ENCODE data around the gene THUMPD2. TPM values are rescaled to one million over a fixed set of nuclear protein-coding genes. Genes with fewer than 3 reads are reported as not detected.

THUMPD2 gene
- total RNA-seq, 4 donors from 2014 or later, result 3.8 to 25.1 (median 15.8) TPM

- DNase-seq, result no peak
- H3K36me3 ChIP-seq, result no peaks in the 10 kb centered on the region
- H3K4me1 ChIP-seq, result no peaks in the 10 kb centered on the region
- TF ChIP-seq POLR2A (IDR thresholded peaks at IDR 0.05), result no peak
- no peak for TF ChIP-seq CTCF (IDR thresholded peaks at IDR 0.05)
- H3K9me3 ChIP-seq, result no peaks in the 10 kb centered on the region
- no peak overlapping the region for H3K27ac ChIP-seq
- intact Hi-C loops (cut with DNase I; ENCODE audit: low total_unique reads), result no loop called here
- H3K27me3 ChIP-seq, result no peaks in the 10 kb centered on the region
- no peak overlapping the region for H3K4me3 ChIP-seq
Measured at GRCh38 chr2:39717067-39717466, 62.0 kb downstream of the THUMPD2 start.

DNA sequence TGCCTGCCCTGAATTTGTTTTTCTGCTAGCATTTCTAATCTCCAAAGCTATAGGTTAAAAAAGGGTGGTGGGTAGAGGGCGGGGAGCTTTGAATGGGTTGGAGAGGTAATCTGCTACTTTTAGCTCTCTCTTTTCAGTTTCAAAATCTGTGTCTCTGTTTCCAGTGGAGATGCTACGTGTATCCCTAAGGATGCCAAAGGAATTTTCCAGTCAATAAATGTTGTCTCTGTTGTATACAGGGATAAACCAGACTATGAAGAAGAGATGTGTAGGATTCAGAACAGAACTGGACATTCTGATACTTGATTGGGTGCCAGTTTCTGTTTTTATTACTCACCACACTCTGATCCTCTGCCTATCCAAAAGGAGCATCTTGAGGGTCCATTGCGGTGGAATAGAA is 63.2 kb downstream of the THUMPD2 start:
- TF ChIP-seq POLR2A (IDR thresholded peaks at IDR 0.05) (no peak), CTCF (IDR thresholded peaks at IDR 0.05) (no peak)
- Histone ChIP-seq H3K27ac (no peak overlapping the region), H3K36me3 (no peaks in the 10 kb centered on the region), H3K4me1 (no peaks in the 10 kb centered on the region), H3K9me3 (no peaks in the 10 kb centered on the region), H3K27me3 (no peaks in the 10 kb centered on the region), H3K4me3 (no peak overlapping the region)
- no peak for DNase-seq
- intact Hi-C loops (cut with DNase I; ENCODE audit: low total_unique reads), result no loop called here

- intact Hi-C loops (cut with DNase I; ENCODE audit: low total_unique reads), result no loop called here
- TF ChIP-seq POLR2A (IDR thresholded peaks at IDR 0.05) (no peak), CTCF (IDR thresholded peaks at IDR 0.05) (no peak)
- H3K27me3 ChIP-seq, result no peaks in the 10 kb centered on the region
- no peak for DNase-seq
- no peaks in the 10 kb centered on the region for H3K36me3 ChIP-seq
- H3K4me3 ChIP-seq, result no peak overlapping the region
- H3K27ac ChIP-seq, result no peak overlapping the region
- H3K9me3 ChIP-seq, result no peaks in the 10 kb centered on the region
- H3K4me1 ChIP-seq, result no peaks in the 10 kb centered on the region
Measured at GRCh38 chr2:39715095-39715494, 64.0 kb downstream of the THUMPD2 start.

GRCh38 chr2:39712953-39713352 is 66.1 kb downstream of the THUMPD2 start:
- intact Hi-C loops (cut with DNase I; ENCODE audit: low total_unique reads), result no loop called here
- Histone ChIP-seq H3K27ac (no peak overlapping the region), H3K4me3 (no peak overlapping the region), H3K9me3 (no peaks in the 10 kb centered on the region), H3K4me1 (no peaks in the 10 kb centered on the region), H3K27me3 (no peaks in the 10 kb centered on the region), H3K36me3 (no peaks in the 10 kb centered on the region)
- DNase-seq, result no peak
- TF ChIP-seq CTCF (IDR thresholded peaks at IDR 0.05), result no peak
- no peak for TF ChIP-seq POLR2A (IDR thresholded peaks at IDR 0.05)

- no peak for TF ChIP-seq CTCF (IDR thresholded peaks at IDR 0.05)
- TF ChIP-seq POLR2A (IDR thresholded peaks at IDR 0.05), result no peak
- Histone ChIP-seq H3K36me3 (no peaks in the 10 kb centered on the region), H3K9me3 (no peaks in the 10 kb centered on the region), H3K4me3 (no peak overlapping the region), H3K4me1 (no peaks in the 10 kb centered on the region), H3K27me3 (no peaks in the 10 kb centered on the region), H3K27ac (no peak overlapping the region)
- no peak for DNase-seq
- intact Hi-C loops (cut with DNase I; ENCODE audit: low total_unique reads), result no loop called here
Measured at GRCh38 chr2:39710807-39711206, 68.3 kb downstream of the THUMPD2 start.
